ENCODE results near the gene FERMT1.
A peak's percentile ranks its signal among the peaks of the same experiment; 100 is the strongest.
"Not testable (repeated sequence)": the region's sequence is repeated elsewhere in the genome, so short reads cannot be mapped to it uniquely, and the experiment has no call there.

FERMT1 gene

DNA sequence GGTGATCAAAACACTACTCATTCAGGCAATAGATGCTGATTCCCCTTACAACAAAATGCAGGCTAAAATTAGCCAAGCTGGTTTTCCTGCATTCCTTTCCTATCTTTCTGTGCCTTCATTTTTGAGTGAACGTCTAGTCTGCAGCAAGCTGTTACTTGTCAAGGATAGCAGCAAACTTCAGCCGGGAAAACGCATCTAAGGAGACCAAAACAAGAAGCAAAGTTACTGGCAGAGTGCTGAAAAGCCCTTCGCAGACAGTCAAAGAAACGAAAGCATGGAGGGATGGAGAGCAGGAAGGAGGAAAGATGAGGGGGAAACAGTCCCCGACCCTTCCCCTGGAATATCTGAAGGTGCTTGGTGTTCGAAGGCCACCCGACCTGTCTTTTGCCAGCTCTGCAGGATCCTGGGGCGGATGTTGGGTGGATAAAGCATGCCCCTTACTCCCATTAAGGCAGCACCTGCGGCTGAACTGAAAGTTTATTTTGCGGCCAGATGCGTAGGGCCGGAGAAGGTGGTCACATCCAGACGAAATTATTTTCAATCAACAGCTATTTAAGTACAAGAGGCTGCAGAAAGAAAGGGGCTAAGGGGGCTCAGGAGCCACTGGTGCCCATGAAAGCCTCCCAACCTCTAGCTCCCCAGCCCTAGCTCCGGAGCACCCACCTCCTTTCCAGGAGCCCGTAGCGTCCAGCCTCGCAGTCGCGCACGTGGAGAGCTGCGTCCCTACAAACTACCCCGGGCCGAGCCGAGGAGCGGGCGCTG is 538 bp downstream of the FERMT1 start:
- in situ Hi-C loops (cut with MboI; ENCODE audit: low pct_unique_long_range_greater_than_20kb, low sequenced_read_pairs): no loop called here
- peak; percentile 53 for DNase-seq

GRCh38 chr20:6121504-6121903 is 1.3 kb downstream of the FERMT1 start:
- DNase-seq: peak; percentile 3
- in situ Hi-C loops (cut with MboI; ENCODE audit: low pct_unique_long_range_greater_than_20kb, low sequenced_read_pairs): no loop called here

GRCh38 chr20:6120491-6120988 is 2.3 kb downstream of the FERMT1 start:
- DNase-seq: no peak
- in situ Hi-C loops (cut with MboI; ENCODE audit: low pct_unique_long_range_greater_than_20kb, low sequenced_read_pairs): no loop called here

GRCh38 chr20:6116758-6117157 is 6.1 kb downstream of the FERMT1 start:
- DNase-seq: no peak
- in situ Hi-C loops (cut with MboI; ENCODE audit: low pct_unique_long_range_greater_than_20kb, low sequenced_read_pairs): no loop called here

DNA sequence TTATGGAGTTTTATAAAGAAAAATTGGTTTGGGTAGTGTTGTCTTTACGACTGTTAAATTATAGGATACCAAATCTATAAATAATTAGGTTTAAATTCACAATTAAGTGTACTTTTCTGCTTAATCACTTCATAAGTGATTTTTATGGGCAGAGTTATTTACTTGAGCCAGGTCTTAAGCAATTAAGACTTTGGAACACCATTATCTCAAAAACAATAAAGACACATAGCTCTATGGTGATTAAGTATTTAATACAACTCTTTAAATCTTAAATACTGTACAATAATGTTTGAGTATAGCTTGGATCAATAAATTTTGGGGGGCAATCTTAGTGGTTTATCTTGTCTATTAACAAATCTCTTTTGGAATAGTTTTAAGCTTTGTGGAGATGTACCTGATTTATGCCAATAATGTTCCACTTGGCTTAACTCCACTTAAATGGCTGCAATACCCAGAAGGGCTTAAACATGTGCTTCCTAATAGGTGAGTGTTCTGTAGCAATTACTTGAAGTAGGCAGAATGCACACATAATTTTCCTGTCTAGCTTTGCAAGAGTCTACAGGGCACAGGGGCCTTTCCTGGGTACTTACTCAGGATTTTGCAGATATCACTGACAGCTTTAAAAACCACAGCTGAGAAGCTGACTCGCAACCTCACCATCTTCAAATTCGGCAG is 7.5 kb downstream of the FERMT1 start:
- in situ Hi-C loops (cut with MboI; ENCODE audit: low pct_unique_long_range_greater_than_20kb, low sequenced_read_pairs): no loop called here

DNA sequence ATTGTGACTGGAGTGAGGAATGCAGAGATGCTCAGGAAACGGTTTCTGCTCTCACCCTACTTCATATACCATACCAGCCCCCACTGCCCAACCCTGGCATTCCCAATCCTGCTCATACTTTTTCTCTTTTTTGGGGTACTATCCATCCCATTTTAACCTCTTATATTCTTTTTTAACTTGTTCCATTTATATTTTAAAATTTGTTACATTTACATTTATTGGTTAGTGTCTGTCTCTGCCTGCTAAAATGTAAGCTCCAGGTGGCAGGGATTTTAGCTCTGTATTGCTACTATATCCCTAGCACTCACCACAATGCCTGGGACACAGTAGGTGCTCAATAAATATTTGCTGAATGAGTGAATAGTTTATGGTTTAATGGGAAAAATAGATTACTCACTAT is 8.1 kb downstream of the FERMT1 start:
- in situ Hi-C loops (cut with MboI; ENCODE audit: low pct_unique_long_range_greater_than_20kb, low sequenced_read_pairs): no loop called here

More for the DNA sequence above, 7.5 kb downstream of the FERMT1 start:
- no peak for DNase-seq

GRCh38 chr20:6113951-6114350 is 8.9 kb downstream of the FERMT1 start:
- no peak for DNase-seq
- in situ Hi-C loops (cut with MboI; ENCODE audit: low pct_unique_long_range_greater_than_20kb, low sequenced_read_pairs): no loop called here

More for the DNA sequence above, 8.1 kb downstream of the FERMT1 start:
- no peak for DNase-seq

GRCh38 chr20:6112965-6113364 is 9.9 kb downstream of the FERMT1 start:
- in situ Hi-C loops (cut with MboI; ENCODE audit: low pct_unique_long_range_greater_than_20kb, low sequenced_read_pairs): not testable (repeated sequence)

DNA sequence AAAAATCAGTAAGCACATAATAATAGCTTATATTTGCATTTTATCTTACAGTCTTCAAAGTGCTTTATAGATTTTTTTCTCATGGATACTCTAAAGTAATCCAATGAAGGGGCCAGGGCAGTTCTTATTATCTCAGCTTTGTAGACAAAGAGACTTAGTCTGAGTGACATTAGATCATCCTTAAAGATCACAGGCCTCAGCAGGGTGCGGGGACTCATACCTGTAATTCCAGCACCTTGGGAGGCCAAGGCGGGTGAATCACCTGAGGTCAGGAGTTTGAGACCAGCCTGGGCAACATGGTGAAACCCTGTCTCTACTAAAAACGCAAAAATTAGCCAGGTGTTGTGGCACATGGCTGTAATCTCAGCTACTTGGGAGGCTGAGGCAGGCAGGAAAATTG is 14.5 kb downstream of the FERMT1 start:
- no peak for DNase-seq
- in situ Hi-C loops (cut with MboI; ENCODE audit: low pct_unique_long_range_greater_than_20kb, low sequenced_read_pairs): no loop called here

More at GRCh38 chr20:6112965-6113364, 9.9 kb downstream of the FERMT1 start:
- DNase-seq: not testable (repeated sequence)

- in situ Hi-C loops (cut with MboI; ENCODE audit: low pct_unique_long_range_greater_than_20kb, low sequenced_read_pairs): no loop called here
- no peak for DNase-seq
Measured at GRCh38 chr20:6104493-6105188, 18.2 kb downstream of the FERMT1 start.

GRCh38 chr20:6103301-6103700 is 19.5 kb downstream of the FERMT1 start:
- no peak for DNase-seq
- in situ Hi-C loops (cut with MboI; ENCODE audit: low pct_unique_long_range_greater_than_20kb, low sequenced_read_pairs): no loop called here

- in situ Hi-C loops (cut with MboI; ENCODE audit: low pct_unique_long_range_greater_than_20kb, low sequenced_read_pairs): no loop called here
- DNase-seq: no peak
Measured at GRCh38 chr20:6101346-6101745, 21.5 kb downstream of the FERMT1 start.

- in situ Hi-C loops (cut with MboI; ENCODE audit: low pct_unique_long_range_greater_than_20kb, low sequenced_read_pairs): no loop called here
- DNase-seq: no peak
Measured at GRCh38 chr20:6100246-6100645, 22.6 kb downstream of the FERMT1 start.

DNA sequence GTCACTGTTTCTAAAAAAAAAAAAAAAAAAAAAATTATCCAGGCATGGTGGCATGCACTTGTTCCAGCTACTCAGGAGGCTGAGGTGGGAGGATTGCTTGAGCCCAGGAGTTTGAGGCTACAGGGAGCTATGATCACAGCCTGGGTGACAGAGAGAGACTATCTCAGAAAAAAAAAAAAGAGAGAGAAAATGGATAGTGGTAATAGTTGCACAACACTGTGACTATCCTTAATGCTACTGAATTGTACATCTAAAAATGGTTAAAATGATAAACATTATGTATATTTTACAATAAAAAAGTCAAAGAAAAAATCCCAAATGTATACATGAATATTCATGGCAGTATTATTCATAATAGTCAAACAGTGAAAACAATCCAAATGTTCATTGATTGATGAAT is 23.0 kb downstream of the FERMT1 start:
- no peak for DNase-seq
- in situ Hi-C loops (cut with MboI; ENCODE audit: low pct_unique_long_range_greater_than_20kb, low sequenced_read_pairs): loop anchor here (25.0 kb wide), 1 partner anchor 288 kb away; no protein-coding TSS in a partner anchor

GRCh38 chr20:6095409-6095808 is 27.4 kb downstream of the FERMT1 start:
- in situ Hi-C loops (cut with MboI; ENCODE audit: low pct_unique_long_range_greater_than_20kb, low sequenced_read_pairs): loop anchor here (25.0 kb wide), 1 partner anchor 283 kb away; no protein-coding TSS in a partner anchor
- no peak for DNase-seq

DNA sequence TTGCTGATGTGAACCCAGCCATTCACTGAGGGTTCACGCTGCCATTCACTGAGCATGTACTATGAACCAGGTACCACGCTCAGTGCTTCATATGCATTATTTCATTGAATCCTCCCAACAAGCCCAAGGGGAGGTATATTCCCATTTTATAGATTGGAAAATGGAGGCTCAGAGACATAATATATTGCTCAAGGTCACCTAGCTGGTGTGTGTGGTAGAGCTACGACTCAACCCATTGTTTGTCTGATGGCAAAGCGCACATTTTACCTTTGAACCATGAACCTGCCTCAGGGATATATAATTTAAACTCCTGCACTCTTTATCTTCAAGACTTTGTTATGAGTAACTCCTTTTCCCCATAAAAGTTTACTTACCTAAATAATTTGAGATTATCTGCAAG is 28.3 kb downstream of the FERMT1 start:
- in situ Hi-C loops (cut with MboI; ENCODE audit: low pct_unique_long_range_greater_than_20kb, low sequenced_read_pairs): loop anchor here (25.0 kb wide), 1 partner anchor 282 kb away; no protein-coding TSS in a partner anchor
- no peak for DNase-seq

DNA sequence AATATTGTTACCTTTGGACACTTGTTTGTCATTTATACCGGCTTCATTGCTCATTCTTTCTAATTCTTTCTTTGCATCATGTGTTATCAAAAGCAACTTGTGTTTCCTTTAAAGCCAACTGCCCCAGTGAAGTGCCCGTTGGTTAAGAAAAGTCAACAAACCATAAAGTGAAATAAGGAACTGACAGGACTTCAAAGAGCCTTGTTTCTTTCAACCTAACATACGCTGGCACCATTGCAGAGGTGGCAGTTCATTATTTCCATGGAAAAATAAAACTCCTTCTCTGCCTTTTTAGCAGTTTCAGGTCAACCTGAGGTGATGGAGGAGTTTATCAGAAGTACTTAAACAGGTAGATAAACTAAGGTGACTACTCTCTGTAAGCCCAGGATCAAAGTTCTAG is 28.8 kb downstream of the FERMT1 start:
- in situ Hi-C loops (cut with MboI; ENCODE audit: low pct_unique_long_range_greater_than_20kb, low sequenced_read_pairs): loop anchor here (25.0 kb wide), 1 partner anchor 282 kb away; no protein-coding TSS in a partner anchor
- no peak for DNase-seq

- in situ Hi-C loops (cut with MboI; ENCODE audit: low pct_unique_long_range_greater_than_20kb, low sequenced_read_pairs): loop anchor here (25.0 kb wide), 1 partner anchor 279 kb away; no protein-coding TSS in a partner anchor
- no peak for DNase-seq
Measured at GRCh38 chr20:6091661-6092060, 31.2 kb downstream of the FERMT1 start.

DNA sequence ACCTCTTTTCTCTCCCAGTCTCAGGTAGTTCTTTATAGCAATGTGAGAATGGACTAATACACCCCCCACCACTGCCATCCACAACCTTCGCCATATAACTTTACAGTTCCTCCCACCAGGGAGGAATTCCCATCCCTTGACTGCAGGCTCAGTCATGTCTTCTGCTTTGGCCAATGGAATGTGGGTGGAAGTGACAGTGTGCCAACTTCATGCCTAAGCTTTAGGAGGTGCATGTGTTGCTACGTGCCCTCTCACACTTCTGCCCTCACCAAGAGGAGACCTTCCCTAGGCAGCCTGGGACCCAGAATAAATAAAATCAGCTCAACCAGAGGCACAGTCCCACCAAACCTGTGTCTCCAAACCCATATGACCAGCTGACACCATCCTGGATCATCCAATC is 36.0 kb downstream of the FERMT1 start:
- in situ Hi-C loops (cut with MboI; ENCODE audit: low pct_unique_long_range_greater_than_20kb, low sequenced_read_pairs): loop anchor here (25.0 kb wide), 1 partner anchor 275 kb away; no protein-coding TSS in a partner anchor
- DNase-seq: no peak
